GM21360 (cell line): ENCODE data around the gene SYTL4.
"Not testable (repeated sequence)": the region's sequence is repeated elsewhere in the genome, so short reads cannot be mapped to it uniquely, and the experiment has no call there.

Experiments
- ATAC-seq: cut with Tn5 transposase; IDR thresholded peaks from one replicate; pipeline ENCODE4 v1.9.1; 2021; ENCODE audit warnings: mild to moderate bottlenecking, moderate library complexity; ENCODE audit not compliant: unreplicated experiment

Gene SYTL4

DNA sequence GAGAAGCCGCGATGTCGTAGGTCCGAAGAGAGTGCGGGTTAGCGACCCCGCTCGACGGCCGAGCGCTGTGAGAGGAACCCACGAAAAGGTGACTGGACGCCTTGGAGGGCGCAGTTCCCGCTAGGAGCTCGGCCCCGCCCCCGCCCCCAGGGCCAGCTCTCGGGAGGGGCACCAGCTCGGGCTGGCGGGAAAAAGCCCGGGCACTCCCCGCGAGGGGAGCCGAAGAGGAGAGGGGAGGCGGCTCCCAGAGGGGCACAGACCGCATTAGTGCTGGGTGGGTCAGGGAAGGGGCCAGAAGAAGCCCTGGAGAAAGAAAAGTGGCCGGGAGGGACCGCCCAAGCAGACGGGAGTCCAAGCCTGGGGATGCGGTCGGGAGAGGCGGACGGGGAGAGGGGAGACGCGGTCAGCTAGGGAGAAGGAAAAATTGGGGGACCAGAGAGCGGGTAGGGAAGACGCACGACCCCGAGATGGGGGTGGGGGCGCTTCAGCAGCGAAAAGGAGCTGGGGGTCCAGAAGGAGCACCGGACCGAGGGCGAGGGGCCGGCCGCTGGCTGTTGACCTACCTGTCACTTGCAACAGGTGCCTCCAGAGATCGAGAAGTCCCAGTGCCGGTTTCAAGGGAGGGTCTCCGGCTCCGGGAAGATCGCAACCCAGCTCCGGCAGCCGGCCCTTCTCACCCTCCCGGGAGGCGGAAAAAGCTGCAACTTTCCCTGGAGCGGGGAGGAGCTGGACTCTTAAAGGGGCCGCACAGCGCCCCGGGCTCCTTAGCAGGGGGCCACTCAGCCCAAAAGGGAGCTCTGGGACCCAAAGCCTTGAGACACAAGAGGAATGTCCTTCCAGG, at the start of gene SYTL4:
Gene SYTL4 (minus strand): TSS at position 681 of the 841 bp plus-strand sequence. CDS start 30,084 bp downstream, outside the sequence.
- ATAC-seq = no peak

DNA sequence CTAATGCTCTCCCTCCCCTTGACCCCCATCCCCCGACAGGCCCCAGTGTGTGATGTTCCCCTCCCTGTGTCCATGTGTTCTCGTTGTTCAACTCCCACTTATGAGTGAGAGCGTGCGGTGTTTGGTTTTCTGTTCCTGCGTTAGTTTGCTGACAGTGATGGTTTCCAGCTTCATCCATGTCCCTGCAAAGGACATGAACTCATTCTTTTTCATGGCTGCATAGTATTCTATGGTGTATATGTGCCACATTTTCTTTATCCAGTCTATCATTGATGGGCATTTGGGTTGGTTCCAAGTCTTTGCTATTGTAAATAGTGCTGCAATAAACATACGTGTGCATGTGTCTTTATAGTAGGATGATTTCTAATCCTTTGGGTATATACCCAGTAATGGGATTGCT, 37.5 kb upstream of the SYTL4 start:
- ATAC-seq = not testable (repeated sequence)

DNA sequence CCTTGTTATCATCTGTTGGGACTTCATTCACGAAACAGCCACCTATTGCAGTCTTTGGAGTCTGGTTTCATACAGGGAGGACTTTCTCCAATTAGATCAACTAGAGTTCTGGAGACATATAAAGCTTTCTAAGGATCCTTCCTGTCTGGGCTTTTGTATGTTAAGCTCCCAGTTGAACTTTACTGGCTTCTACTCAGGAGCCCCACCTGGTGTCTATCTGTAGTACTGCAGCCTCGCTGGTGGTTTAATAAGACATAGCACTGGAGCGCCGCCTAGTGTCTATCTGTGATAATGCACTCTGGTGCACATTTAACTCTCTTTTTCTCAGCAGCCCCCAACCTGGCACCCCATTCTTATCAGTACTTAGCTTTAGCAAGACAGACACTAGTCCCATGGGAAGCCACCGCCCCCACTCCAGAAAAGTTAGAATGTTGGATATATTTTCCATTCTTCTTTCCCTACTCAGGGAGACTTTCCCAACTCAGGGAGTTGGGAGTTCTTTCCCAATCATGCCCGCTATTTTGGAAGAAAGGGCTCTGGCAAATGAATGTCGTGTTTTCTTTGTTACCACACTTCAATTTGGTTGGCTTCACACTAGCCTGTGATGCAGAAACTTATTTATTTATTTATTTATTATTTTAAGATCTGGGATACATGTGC, 36.9 kb upstream of the SYTL4 start:
- ATAC-seq = no peak

DNA sequence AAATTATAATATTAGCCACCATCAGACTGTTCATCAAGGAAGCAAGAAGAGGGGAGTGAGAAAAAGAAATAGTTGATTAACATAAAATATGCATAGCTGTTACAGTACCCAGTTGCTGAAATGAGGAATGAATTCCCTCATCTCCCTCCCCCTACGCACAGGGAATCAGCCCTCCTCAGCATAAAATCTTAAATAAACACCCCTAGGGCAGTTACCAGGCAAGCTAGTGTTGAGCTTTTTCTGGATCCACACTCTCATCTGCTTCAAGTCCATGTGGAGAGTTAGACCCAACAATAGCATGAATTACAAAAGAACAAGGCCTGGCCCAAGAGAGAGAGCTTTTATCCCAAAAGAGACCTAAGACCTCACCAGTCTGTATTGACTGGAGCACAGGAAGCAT, 19.0 kb upstream of the SYTL4 start:
- ATAC-seq = no peak

DNA sequence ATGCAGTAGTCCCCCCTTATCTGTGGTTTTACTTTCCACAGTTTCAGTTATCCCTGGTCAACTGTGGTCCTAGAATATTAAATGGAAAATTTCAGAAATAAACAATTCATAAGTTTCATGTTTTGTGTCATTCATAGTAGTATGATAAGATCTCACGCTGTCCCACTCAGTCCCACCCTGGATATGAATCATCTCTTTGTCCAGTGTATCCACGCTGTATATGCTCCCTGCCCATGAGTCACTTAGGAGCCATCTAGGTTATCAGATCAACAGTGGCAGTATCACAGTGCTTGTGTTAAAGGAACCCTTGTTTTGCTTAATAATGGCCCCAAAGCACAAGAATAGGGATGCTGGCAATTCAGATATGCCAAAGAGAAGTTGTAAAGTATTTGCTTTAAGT, 16.2 kb upstream of the SYTL4 start:
- ATAC-seq = no peak

DNA sequence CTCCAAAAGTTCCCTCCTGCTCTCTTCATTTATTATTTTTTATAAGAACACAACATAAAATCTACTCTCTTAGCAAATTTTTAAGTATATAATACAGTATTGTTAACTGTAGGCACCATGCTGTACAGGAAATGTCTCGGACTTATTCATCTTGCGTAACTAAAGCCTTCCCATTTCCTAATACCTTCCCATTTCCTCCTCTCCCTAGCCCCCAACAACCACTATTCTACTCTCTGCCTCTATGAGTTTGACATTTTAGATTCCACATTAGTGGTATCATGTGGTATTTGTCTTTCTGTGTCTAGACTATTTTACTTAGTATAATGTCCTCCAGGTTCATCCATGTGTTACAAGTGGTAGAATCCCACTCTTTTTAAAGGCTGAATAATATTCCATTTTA, 15.8 kb upstream of the SYTL4 start:
- ATAC-seq = no peak

DNA sequence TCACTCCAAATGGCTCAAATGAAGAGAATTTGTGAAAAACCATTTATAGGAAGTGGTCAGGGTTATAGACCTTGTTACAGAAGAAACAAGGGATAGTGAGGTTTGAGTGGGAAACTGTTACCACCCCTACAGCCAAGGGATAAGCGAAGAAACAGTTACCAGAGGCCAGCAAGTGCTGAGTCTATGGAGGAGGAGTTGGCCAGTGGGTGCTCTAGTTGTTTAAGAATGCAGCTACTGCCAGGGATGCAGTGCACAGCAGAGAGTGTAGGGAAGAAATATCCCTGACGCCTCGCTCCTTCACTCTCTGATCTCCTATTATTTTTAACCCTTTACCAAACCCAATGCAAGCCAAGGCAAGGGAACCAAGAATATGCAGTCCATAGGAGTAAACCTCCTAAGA, 15.2 kb upstream of the SYTL4 start:
- no peak for ATAC-seq

DNA sequence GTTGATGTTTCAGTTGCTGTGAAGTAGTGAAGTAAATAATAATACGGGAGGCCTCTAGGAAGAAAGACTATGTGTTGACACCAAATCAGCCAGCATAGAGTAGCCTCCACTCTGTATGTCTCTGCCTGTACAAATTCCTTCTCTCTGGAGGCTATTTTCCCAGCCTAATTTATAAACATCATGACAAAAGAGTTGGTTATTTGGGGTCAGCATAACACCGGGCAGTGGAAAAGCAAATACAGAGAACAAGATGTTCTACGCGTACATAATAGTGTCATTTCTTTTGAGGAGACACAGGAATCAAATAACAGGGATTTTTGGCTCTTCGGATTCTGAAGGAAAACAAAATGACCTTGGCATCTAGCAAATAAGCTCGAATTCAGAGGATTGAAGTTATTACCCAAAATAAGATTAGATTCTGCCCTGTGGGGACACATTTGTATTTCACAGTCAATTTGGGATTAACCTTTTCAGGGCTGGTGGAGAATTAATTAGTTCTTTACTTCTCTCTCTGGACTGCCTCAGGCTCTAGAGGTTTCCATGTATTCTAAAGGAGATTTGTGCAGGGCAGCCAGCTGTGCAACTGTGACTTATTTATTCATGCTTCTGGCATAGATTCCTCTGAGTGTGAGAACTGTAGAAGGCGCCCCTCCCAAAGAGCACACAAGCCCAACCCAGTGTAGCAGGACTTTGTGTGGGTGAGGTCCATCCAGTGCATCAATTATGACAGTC, 14.1 kb upstream of the SYTL4 start:
- no peak for ATAC-seq

DNA sequence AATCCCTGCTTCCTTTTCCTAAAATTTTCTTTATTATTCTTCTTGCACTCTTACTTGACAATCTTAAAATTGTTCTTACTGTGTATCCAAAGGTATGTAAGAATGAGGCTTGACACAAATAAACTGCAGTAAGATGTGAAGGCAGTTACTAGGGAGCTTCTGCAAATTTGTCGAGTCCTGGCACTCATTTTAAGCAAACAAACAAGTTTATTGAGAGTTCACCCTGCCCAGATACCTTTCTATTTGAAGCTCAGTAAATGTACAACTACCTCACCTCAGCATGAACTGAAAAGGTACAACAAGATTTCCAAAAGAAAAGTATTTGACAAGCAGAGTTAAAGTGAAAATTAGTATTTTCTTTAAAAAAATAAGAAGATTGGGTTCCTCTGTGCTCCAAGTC, 13.3 kb upstream of the SYTL4 start:
- no peak for ATAC-seq

DNA sequence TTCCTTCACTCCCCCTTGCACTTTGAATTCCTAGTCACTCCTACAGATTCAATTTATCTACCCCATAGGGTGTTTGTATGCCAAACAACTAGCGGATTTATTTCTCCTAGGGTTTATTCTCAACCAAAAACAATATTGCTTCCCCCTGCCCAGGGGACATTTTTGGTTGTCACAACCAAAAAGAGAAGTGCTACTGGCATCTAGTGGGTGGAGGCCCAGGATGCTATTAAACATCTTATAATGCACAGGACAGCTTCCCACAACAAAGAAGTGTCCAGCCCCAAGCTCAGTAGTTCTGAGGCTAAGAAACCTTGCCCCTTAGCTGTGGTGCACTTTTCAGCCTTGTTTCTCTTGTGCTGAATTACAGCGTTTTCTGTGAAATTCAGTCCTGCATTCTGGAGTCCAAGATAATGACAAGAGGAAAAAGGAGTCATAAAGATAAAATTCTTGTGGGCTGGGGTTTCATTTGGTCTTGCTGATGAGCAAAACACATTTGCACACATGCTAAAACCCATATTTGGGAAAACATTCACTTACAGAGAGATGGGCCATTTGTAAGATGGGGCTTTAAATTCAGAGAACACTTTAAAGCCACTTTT, 11.2 kb upstream of the SYTL4 start:
- no peak for ATAC-seq

DNA sequence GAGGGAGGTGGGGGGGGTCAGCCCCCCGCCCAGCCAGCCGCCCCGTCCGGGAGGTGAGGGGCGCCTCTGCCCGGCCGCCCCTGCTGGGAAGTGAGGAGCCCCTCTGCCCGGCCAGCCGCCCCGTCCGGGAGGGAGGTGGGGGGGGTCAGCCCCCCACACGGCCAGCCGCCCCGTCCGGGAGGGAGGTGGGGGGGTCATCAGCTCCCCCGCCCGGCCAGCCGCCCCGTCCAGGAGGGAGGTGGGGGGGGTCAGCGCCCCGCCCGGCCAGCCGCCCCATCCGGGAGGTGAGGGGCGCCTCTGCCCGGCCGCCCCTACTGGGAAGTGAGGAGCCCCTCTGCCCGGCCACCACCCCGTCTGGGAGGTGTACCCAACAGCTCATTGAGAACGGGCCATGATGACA, 7.9 kb downstream of the SYTL4 start:
- ATAC-seq = not testable (repeated sequence)

DNA sequence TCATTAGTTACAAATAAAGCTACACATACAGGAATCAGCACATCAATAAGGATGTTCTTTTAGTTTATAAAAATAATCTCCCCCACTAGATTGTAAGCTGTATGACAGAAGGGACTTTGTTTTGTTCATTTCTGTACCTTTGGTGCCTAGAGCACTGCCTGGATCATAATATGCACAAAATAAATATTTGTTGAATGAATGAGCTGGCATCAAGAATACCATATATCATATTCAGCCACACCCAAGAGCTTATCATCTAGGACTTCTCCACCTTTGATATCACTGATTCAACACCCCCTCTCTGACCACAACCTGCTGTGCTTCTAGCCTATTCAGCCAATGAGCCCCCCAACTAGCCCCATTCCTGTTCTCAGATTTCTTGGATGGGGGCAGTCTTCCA, 10.6 kb downstream of the SYTL4 start:
- no peak for ATAC-seq

DNA sequence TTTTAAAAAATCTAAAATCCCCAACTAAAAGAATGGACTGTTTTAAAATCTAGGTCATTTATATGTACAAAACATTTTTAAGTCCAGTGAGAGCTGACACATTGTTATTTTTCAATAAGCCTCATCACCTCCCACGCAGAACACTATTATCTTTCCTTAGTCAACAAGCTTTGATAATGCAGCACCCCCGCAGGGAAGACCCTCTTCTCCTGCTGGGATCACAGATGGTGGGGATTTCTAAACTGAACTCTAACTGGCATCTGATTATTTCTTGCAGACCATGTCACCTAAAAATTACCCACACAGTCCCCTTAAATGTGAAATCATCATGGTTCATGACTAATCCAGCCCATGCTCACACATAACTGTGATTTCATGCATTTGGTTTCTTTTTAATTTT, 11.6 kb downstream of the SYTL4 start:
- ATAC-seq = no peak

DNA sequence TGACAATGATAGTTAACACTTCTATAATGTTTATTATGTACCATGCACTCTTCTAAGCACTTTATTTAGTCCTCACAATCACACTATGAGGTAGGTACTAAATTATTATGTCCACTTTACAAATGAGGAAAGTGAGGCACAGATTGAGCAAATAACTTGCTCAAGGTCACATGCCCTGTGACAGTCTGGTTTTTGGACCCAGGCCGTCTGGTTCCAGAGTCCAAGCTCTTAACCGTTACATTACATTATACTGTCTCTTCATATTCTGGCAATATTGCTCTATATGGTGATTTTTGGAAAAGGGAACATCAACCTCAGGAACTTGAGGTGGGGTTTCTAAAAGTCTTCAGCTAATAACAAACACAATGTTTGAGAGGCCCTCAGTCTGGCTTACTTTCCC, 12.8 kb downstream of the SYTL4 start:
- ATAC-seq = no peak

DNA sequence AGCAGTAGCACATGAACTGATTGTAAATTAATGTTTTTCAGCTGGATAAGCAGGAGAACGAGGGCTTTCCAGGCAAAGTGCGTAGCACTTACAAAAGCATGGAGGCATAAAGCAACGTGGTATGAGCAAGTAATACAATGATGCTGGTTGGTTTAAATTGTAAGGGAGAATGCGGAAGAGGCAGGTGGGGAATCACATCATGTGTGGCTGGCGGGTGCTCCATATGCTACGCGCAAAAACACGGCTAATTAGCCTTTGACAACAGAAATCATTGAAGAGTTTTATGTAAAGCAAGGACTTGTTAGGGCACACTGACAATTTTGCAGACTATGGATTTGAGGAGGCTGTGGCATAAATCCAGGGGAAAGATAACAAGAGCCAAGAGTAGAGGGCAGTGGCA, 14.6 kb downstream of the SYTL4 start:
- no peak for ATAC-seq

DNA sequence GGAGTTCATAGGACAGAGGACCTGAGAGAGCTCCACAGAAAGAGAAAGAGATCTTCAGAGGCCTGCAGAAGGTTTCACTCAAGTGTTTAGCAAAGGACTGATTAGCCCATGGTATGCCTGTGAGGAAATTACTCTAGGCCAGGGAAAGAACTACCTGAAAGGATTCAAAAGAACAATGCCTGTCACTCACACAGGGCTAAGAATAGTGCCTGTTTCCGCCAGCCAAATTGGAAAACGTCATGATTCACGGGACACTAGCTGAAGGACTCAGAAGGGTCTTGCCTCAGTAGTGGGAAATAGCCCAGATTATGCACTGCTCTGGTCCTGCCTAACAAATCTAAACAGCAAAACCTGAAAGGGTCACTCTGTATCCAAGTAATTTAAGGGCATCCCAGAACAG, 21.1 kb downstream of the SYTL4 start:
- ATAC-seq = no peak

DNA sequence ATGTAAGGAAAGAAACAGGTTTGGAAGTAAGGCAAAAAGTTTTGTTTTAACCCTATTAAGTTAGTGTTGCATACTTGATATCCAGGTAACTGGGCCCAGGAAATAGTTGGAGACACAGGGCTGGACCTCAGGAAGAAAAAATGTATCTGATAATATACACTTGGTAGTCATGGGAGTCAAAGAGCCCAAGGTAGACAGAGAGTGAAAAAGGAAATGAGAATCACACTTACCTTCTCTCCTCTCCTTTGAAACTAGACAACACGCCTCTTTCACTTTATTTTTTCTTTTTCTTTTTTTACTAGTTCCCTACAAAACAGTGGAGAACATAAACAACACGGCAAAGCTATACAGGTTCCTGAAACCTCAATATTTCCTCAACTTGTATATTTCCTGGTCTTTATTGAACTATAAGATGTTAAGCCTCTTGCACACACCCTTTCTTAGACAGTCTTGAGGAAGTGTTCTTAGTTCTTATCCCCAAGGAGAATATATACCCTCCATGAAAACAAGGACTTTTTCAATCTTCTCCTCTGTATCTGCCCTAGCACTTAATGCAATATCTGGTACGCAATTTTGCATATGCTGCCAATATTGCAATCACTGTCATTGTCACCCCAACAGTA, 27.2 kb downstream of the SYTL4 start:
- no peak for ATAC-seq

DNA sequence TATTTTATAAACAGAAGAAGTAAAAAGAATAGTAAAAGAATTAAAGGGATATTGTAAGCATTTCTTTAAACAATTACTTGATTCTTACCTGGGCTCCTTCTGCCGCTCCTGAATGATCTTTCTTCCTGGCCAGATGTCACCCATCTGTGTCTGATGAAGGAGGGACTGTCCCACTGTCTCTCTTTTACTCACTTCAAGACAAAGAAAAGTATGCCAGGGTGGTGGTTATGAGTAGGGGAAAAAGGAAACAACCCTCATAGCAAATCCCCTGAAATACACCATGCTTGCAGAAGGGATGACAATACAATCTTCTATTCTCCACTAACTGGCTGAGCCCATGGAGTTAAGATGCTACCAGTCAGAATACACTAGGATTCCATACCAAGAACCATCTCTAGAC, 31.1 kb downstream of the SYTL4 start:
- no peak for ATAC-seq

DNA sequence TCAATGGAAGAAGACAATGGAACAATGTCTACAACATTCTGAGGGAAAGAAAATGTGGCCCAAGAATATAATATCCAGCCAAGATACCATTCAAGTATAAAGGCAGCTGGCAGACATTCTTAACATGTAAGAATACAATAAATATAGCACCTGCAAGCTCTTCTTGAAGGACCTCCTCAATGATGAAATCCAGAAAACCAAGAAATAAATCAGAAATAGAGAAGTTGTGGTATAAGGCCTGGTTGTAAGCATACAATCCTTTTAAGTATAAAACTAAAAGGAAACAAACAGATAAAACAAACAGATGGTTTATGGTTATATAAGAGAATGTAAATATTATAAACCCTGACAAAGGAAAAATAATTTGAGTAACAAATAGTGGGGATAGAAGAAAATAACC, 33.4 kb downstream of the SYTL4 start:
- no peak for ATAC-seq

DNA sequence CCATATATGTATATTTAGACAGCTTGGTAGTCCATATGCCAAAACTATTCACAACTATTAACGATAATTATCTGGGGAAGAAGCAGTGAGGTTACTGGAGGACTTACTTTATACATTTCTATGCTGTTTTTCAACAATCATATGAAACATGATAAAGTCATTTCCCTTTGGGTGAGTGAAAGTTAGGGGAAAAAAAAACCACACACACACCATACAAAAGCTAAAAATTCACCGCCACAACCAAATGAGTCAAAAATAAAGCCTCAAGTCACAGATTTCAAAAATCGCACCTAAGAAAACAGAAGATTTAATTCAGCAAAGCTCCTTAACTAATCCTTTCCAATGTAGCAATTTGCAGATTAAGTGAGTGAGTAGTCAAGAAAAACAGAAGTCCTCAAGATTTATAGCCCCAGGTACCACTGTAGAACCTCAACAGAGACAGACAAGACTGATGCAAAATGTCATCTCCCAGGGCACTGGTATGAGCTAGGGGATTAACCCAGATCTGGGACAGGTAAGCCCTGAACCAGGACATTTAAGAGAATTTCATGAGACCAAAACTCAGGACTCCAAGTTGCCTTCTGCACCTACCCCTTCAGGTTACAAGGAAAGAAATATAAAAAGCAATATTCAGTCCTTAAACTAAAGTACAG, 35.1 kb downstream of the SYTL4 start:
- ATAC-seq = no peak
